C4-2B (cell line): ENCODE results near the gene RAB6D.
"Not testable (repeated sequence)": the region's sequence is repeated elsewhere in the genome, so short reads cannot be mapped to it uniquely, and the experiment has no call there.

ENCODE experiments used
- CTCF ChIP-seq: fragments of 450-650 bp; conservative IDR thresholded peaks from 2 replicates; pipeline ENCODE4 v1.5.1; 2017; ENCODE audit warnings: mild to moderate bottlenecking
- ZFX ChIP-seq: fragments of 450-650 bp; IDR thresholded peaks from 2 replicates; pipeline ENCODE4 v1.6.1; 2017

GRCh38 chr2:131353167-131353697 lies 10.7 kb downstream of the RAB6D start:
- not testable (repeated sequence) for TF ChIP-seq CTCF, ZFX
